Measurements from ENCODE around the gene B3GALT4. TPM values are rescaled to one million over a fixed set of nuclear protein-coding genes. Genes with fewer than 3 reads are reported as not detected.
A peak's percentile ranks its signal among the peaks of the same experiment; 100 is the strongest.

Gene B3GALT4
- total and polyA plus RNA-seq, 2 donors (not counting 1 experiment from before 2014, with no cell fraction given), result 10.2 to 44.1 TPM

- no peaks in the 10 kb centered on the region for H3K27me3 ChIP-seq (replicated peaks in 1 of 4; ENCODE audit: control extremely low read depth in 1 of 4, control insufficient read depth in 3 of 4, insufficient read depth in 4 of 4, low read length in 3 of 4)
- no peaks in the 10 kb centered on the region for H3K9me3 Mint-ChIP-seq (ENCODE audit: insufficient read depth)
- H3K4me1 Mint-ChIP-seq, result peaks cover 67% of the 10 kb centered on the region
- peak overlapping the region; percentile 100 for H3K4me3 Mint-ChIP-seq
- peak overlapping the region; percentile 100 for H3K9ac ChIP-seq (ENCODE audit: low read length)
- H3K27ac Mint-ChIP-seq, result peak overlapping the region; percentile 98
- intact Hi-C loops (cut with micrococcal nuclease), result loop anchor here (5.0 kb wide), 1 partner anchor 114 kb away; no protein-coding TSS in a partner anchor
- H3K9me3 ChIP-seq (ENCODE audit: control extremely low read depth in 1 of 3, control insufficient read depth in 2 of 3, insufficient read depth in 1 of 3, low read length in 2 of 3), result no peaks in the 10 kb centered on the region
- TF ChIP-seq EZH2 (IDR thresholded peaks at IDR 0.05; ENCODE audit: borderline replicate concordance, insufficient read depth, low read depth, low read length, poor library complexity, severe bottlenecking) (no peak), CTCF (IDR thresholded peaks at IDR 0.05) (no peak)
- H3K4me1 ChIP-seq (ENCODE audit: control insufficient read depth in 2 of 2, insufficient read depth in 2 of 2, low read length in 2 of 2), result peaks cover 46 to 62% of the 10 kb centered on the region in 2 donors
- H4K20me1 ChIP-seq (ENCODE audit: control insufficient read depth, insufficient read depth, low read length, poor library complexity, severe bottlenecking), result peaks cover 45% of the 10 kb centered on the region
- DNase-seq (no peak), ATAC-seq (ENCODE audit: low read depth) (peak; percentile 1)
- H2AFZ ChIP-seq (ENCODE audit: insufficient read depth, low read depth, low read length, poor library complexity, severe bottlenecking), result peak overlapping the region; percentile 41
- no peaks in the 10 kb centered on the region for H3K27me3 Mint-ChIP-seq
- WGBS (ENCODE audit: insufficient coverage), result 0% methylated on average over 27 of the region's 33 CpGs
- H3K4me2 ChIP-seq (replicated peaks; ENCODE audit: low read depth, low read length, poor library complexity, severe bottlenecking), result peak overlapping the region; percentile 99
- H3K36me3 ChIP-seq (replicated peaks in 1 of 2; ENCODE audit: control extremely low read depth in 1 of 2, control insufficient read depth in 1 of 2, extremely low read depth in 1 of 2, insufficient read depth in 2 of 2, low read length in 1 of 2), result peaks cover 0 to 45% of the 10 kb centered on the region in 2 experiments
- H3K79me2 ChIP-seq (ENCODE audit: control insufficient read depth, insufficient read depth, low read length), result peaks cover 90% of the 10 kb centered on the region
- H3K4me3 ChIP-seq (ENCODE audit: control extremely low read depth in 1 of 5, extremely low read depth in 1 of 5, insufficient read depth in 1 of 5, low read depth in 2 of 5, low read length in 4 of 5), result peak overlapping the region; percentile 74 to 100 (median 97)
- H3K27ac ChIP-seq (ENCODE audit: low read length in 2 of 2), result peak overlapping the region; percentile 97 to 100
- ChIA-PET CTCF (interaction anchor here (0.8 to 5.7 kb wide), 9 partner anchors 9 to 475 kb away, joined by 3 to 54 read pairs (median 7); partner anchors contain the start of genes B3GALT4, RGL2 and TAP2), POLR2A (interaction anchor here (0.6 to 4.2 kb wide), 13 partner anchors 13 to 899 kb away, joined by 3 to 40 read pairs (median 4); partner anchors contain the start of genes B3GALT4, CUTA, PFDN6 and RGL2)
Measured at GRCh38 chr6:33313105-33313708, 36.3 kb downstream of the B3GALT4 start.

Data from B cell (primary cell).